Kidney (tissue), 14 donors: ENCODE data around the gene CRTC2. TPM values are rescaled to one million over a fixed set of nuclear protein-coding genes. Genes with fewer than 3 reads are reported as not detected.

Source experiments
- DNase-seq, 5 donors: peaks; one replicate each; pipeline ENCODE4 v3.0.0-alpha.2; 2013 to 2020
- FAIRE-seq: peaks from 2 replicates; lab custom pipeline; 2012; peaks lifted over from hg19 to GRCh38; lab: Jason Lieb, UNC
- H3K27ac ChIP-seq, 2 donors: one replicate each; pipeline ENCODE4 v1.7.0; 2013; ENCODE audit warnings: low read depth in 2 of 2, low read length in 2 of 2, inconsistent platforms in 1 of 2
- H3K27me3 ChIP-seq: one replicate; pipeline ENCODE4 v1.7.1; 2013; ENCODE audit warnings: low read length, inconsistent platforms; ENCODE audit not compliant: control insufficient read depth, insufficient read depth
- H3K36me3 ChIP-seq, 3 donors: one replicate each; pipeline versions ENCODE4 v1.7.0 to v1.7.1; 2013; ENCODE audit warnings: low read length in 3 of 3, control low read depth in 1 of 3, inconsistent platforms in 1 of 3; ENCODE audit not compliant: insufficient read depth in 3 of 3, control insufficient read depth in 2 of 3
- H3K4me1 ChIP-seq, 3 donors: one replicate each; pipeline versions ENCODE4 v1.7.0 to v1.7.1; 2013; ENCODE audit warnings: low read length in 3 of 3, inconsistent platforms in 1 of 3, low read depth in 1 of 3; ENCODE audit not compliant: control insufficient read depth in 2 of 3, insufficient read depth in 2 of 3
- H3K4me3 ChIP-seq, 3 donors: one replicate each; pipeline versions ENCODE4 v1.7.0 to v1.8.1; 2013; ENCODE audit warnings: low read length in 3 of 3, control low read depth in 1 of 3, inconsistent platforms in 1 of 3
- H3K9ac ChIP-seq, 3 donors: one replicate each; pipeline versions ENCODE4 v1.7.0 to v1.7.1; 2013; ENCODE audit warnings: low read length in 3 of 3, control low read depth in 1 of 3, inconsistent platforms in 1 of 3
- H3K9me3 ChIP-seq, 3 donors: one replicate each; pipeline versions ENCODE4 v1.7.0 to v1.7.1; 2013; ENCODE audit warnings: low read length in 3 of 3, control low read depth in 1 of 3, inconsistent platforms in 1 of 3; ENCODE audit not compliant: control insufficient read depth in 2 of 3, insufficient read depth in 1 of 3
- CTCF ChIP-seq: IDR thresholded peaks from 3 replicates; pipeline ENCODE4 v1.5.1; 2012; ENCODE audit warnings: mild to moderate bottlenecking, moderate library complexity, borderline replicate concordance; ENCODE audit not compliant: insufficient read depth; ENCODE audit errors: extremely low read depth
- intact Hi-C: fragments of 100-400 bp; cut with DNase I; formaldehyde crosslinking; loops from one replicate; pipeline ENCODE4 v1.11.1; 2022
- polyA plus RNA-seq: library from polyadenylated mRNA; stranded (reverse); fragments of 350-450 nt; fragmentation: Illumina TruSeq; extraction: RNeasy Lipid Tissue Mini Kit (QIAGEN cat#74804); gene quantifications from one replicate; pipeline ENCODE4 v1.2.3, GENCODE V29; 2014; ENCODE audit warnings: low read depth, low replicate concordance; ENCODE audit not compliant: insufficient read depth
- total RNA-seq: library from RNA; stranded (reverse); fragmentation: NEBNext Ultra II Directional; extraction: Animal tissue kit (Norgen Biotek cat#: 25700); gene quantifications from one replicate; pipeline ENCODE4 v1.2.1, GENCODE V29; 2021
- donor health status: control.
- donor health status: control.
- donor health status: control.
- donor health status: control.
- donor health status: control.
- donor health status: DM: yes; HTN: yes; CAD: no.
- donor health status: Normal renal cell carcinoma (clear cell type).

Gene CRTC2
- total and polyA plus RNA-seq, 2 donors from 2014 or later: 28.6 to 44.8 TPM

- peak in 1 of 5 donors; percentile 3 for DNase-seq
- H3K27ac ChIP-seq: no peak overlapping the region
Measured at GRCh38 chr1:153929426-153929825, 29.0 kb downstream of the CRTC2 start.

DNA sequence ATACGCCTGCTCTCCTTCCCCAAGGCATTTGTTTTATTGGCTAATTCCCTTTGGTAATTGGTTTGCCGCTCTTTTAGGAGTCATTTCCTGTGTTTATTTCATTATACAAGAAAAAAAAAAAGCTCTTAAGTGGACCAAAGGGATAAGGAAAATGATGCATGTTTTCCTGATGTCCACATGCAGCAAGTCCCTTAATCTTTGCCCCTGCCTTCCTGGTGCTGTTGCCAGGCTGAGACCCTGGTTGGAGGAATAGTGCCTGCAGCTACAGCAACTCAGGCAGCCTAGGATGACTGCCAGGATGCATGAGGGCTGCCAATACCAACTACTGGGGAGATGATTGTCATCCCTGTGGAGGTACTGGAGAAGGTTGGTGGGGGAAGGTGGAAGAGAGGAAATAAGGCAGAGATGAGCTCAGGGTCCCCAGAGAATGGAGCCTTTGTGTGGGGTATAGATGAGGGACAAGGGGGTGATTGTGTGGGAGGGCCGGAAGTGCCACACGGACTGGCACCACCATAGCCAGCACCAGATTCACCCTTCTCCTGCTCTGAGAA, 29.5 kb downstream of the CRTC2 start:
- intact Hi-C loops: no loop called here
- DNase-seq (peak in 1 of 5 donors; percentile 19), FAIRE-seq (no peak)
- H3K4me3 ChIP-seq: no peak overlapping the region
- peaks cover 0 to 24% (median 7%) of the 10 kb centered on the region in 3 donors for H3K36me3 ChIP-seq
- H3K27ac ChIP-seq: no peak overlapping the region
- H3K9ac ChIP-seq: no peak overlapping the region
- peaks cover 0 to 7% (median 0%) of the 10 kb centered on the region in 3 donors for H3K4me1 ChIP-seq
- H3K9me3 ChIP-seq: no peaks in the 10 kb centered on the region
- H3K27me3 ChIP-seq: no peaks in the 10 kb centered on the region
- TF ChIP-seq CTCF: no peak

More at GRCh38 chr1:153929426-153929825, 29.0 kb downstream of the CRTC2 start:
- peaks cover 0 to 27% (median 7%) of the 10 kb centered on the region in 3 donors for H3K36me3 ChIP-seq
- intact Hi-C loops: no loop called here
- no peaks in the 10 kb centered on the region for H3K9me3 ChIP-seq
- no peak overlapping the region for H3K9ac ChIP-seq
- H3K4me1 ChIP-seq: peaks cover 0 to 5% (median 0%) of the 10 kb centered on the region in 3 donors
- TF ChIP-seq CTCF: no peak
- no peak overlapping the region for H3K4me3 ChIP-seq
- FAIRE-seq: no peak
- no peaks in the 10 kb centered on the region for H3K27me3 ChIP-seq

GRCh38 chr1:153928245-153928644, 30.2 kb downstream of the CRTC2 start:
- FAIRE-seq (no peak), DNase-seq (no peak)
- Histone ChIP-seq H3K27ac (no peak overlapping the region), H3K9ac (no peak overlapping the region), H3K27me3 (no peaks in the 10 kb centered on the region), H3K36me3 (peaks cover 0 to 20% (median 6%) of the 10 kb centered on the region in 3 donors), H3K4me1 (peaks cover 0 to 10% (median 0%) of the 10 kb centered on the region in 3 donors), H3K9me3 (no peaks in the 10 kb centered on the region), H3K4me3 (no peak overlapping the region)
- no peak for TF ChIP-seq CTCF
- intact Hi-C loops: no loop called here
